WERI-Rb-1 (cell line): ENCODE measurements around the gene PIKFYVE.

Source experiments
- DNase-seq: peaks from one replicate; pipeline ENCODE4 v3.0.0-alpha.2; 2020
- H3K27ac ChIP-seq: fragments of 250-450 bp; sonication (Bioruptor Pico); 2 replicates; pipeline ENCODE4 v1.5.1; 2020; ENCODE audit warnings: mild to moderate bottlenecking, moderate library complexity
- H3K27me3 ChIP-seq: fragments of 250-450 bp; sonication (Bioruptor Pico); 2 replicates; pipeline ENCODE4 v1.5.1; 2021; ENCODE audit warnings: mild to moderate bottlenecking, low read depth, moderate library complexity; ENCODE audit not compliant: insufficient read depth, severe bottlenecking
- H3K36me3 ChIP-seq: fragments of 250-450 bp; sonication (Bioruptor Pico); 2 replicates; pipeline ENCODE4 v1.5.1; 2020; ENCODE audit warnings: mild to moderate bottlenecking, moderate library complexity
- H3K4me3 ChIP-seq: 2 replicates; pipeline ENCODE4 v1.5.1; 2011; ENCODE audit warnings: low read depth, mild to moderate bottlenecking, control low read depth, low read length
- H3K9me3 ChIP-seq: fragments of 250-450 bp; sonication (Bioruptor Pico); 2 replicates; pipeline ENCODE4 v1.5.1; 2021; ENCODE audit warnings: mild to moderate bottlenecking, moderate library complexity; ENCODE audit not compliant: severe bottlenecking
- TF ChIP-seq, protein P1 (sequence below): IDR thresholded peaks from 2 replicates; pipeline ENCODE4 v1.5.1; 2011; ENCODE audit warnings: low read depth, mild to moderate bottlenecking, control low read depth, inconsistent platforms, low read length

Gene PIKFYVE

DNA sequence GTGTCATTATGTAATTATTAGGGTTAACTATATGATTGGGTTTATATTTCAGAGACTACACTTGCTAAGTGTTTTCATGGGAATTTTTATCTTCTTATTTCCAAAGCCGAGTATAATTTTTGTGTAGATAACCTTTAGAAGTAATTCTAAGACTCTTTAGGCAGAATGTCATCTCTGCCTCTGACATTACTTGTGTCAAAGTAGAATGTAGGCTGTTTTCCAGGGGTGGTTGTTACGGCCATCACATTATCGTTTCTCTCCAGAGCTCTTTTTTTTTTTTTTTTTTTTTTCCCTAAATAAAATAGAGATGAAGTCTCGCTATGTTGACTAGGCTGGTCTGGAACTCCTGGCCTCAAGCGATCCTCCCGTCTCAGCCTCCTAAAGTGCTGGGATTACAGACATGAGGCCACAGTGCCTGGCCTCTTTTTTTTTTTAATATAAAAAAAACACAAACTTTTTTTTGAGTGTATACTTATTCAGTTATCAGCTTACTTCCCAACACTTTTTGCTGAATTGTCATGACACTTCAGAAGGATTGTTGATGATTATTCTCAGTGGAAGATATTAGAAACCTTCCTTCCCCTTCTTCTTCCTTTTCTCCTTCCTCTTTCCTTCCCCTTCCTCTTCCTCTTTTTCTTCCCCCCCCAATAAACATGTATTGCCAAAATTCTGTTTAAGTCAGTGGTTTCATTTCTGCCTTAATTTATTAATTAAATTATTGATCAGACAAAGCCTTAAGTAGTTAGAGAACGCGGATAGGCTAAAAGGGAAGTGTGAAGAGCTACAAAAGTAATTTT, 2.3 kb downstream of the PIKFYVE start:
- Histone ChIP-seq H3K36me3 (peaks cover 11% of the 10 kb centered on the region), H3K27ac (no peak overlapping the region), H3K27me3 (no peaks in the 10 kb centered on the region), H3K9me3 (no peaks in the 10 kb centered on the region), H3K4me3 (no peak overlapping the region)
- TF ChIP-seq, protein P1, sequence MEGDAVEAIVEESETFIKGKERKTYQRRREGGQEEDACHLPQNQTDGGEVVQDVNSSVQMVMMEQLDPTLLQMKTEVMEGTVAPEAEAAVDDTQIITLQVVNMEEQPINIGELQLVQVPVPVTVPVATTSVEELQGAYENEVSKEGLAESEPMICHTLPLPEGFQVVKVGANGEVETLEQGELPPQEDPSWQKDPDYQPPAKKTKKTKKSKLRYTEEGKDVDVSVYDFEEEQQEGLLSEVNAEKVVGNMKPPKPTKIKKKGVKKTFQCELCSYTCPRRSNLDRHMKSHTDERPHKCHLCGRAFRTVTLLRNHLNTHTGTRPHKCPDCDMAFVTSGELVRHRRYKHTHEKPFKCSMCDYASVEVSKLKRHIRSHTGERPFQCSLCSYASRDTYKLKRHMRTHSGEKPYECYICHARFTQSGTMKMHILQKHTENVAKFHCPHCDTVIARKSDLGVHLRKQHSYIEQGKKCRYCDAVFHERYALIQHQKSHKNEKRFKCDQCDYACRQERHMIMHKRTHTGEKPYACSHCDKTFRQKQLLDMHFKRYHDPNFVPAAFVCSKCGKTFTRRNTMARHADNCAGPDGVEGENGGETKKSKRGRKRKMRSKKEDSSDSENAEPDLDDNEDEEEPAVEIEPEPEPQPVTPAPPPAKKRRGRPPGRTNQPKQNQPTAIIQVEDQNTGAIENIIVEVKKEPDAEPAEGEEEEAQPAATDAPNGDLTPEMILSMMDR: no peak
- DNase-seq: no peak

DNA sequence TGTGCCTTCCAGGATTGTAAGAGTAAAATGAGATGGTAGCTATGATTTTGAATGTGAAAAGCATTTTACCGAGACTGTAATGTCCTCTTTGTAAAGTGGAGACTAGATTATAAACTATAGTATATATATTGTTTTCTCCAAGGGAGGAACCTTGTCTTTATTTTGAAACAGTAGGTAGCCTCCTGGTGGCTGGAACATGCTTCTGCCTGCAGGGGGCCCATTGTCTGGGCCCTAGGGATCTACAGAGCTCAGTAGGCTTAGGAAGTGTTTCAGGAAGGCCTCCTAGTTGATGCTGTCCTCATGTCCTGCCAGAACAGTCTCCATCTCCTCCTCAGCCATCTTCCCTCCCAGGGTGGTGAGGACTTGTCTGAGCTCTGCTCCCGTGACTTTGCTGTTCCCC, 3.0 kb downstream of the PIKFYVE start:
- Histone ChIP-seq H3K4me3 (no peak overlapping the region), H3K27me3 (no peaks in the 10 kb centered on the region), H3K27ac (no peak overlapping the region), H3K36me3 (peaks cover 18% of the 10 kb centered on the region), H3K9me3 (no peaks in the 10 kb centered on the region)
- TF ChIP-seq, protein P1: 0 out of 2 replicates have a peak, but pooled peaks have one; percentile 14
- DNase-seq: no peak

DNA sequence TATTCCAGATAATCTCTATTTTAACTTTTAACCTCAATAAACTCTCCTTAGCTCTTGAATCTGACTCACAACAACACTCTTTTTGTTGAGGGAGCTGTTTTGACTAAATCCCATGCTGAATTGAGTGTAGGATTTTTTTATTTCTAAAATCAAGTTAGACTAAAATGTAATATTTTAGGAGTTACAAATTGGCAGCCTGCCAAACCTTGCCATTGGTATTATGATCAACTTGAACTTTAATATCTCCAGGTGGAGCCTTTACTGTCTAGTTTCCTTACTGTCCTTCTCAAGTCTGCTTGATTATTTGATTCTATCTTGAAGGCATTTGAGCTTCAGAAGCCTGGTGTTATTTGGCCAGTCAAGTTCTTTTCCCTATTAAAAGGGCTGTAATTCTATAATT, 8.7 kb downstream of the PIKFYVE start:
- DNase-seq: no peak
- Histone ChIP-seq H3K27me3 (no peaks in the 10 kb centered on the region), H3K9me3 (no peaks in the 10 kb centered on the region), H3K27ac (no peak overlapping the region), H3K4me3 (no peak overlapping the region), H3K36me3 (peaks cover 66% of the 10 kb centered on the region)
- TF ChIP-seq, protein P1: no peak

DNA sequence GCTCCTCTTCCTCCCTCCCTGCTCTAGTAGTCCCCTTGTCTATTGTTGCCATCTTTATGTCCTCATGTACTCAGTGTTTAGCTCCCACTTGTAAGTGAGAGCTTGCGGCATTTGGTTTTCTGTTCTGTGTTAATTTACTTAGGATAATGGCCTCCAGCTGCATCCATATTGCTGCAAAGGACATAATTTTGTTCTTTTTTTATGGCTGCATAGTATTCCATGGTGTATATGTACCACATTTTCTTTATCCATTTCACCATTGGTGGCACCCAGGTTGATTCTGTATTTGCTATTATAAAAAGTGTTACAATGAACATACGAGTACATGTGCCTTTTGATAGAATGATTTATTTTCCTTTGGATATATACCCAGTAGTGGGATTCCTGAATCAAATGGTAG, 12.5 kb downstream of the PIKFYVE start:
- H3K4me3 ChIP-seq: no peak overlapping the region
- no peaks in the 10 kb centered on the region for H3K27me3 ChIP-seq
- H3K27ac ChIP-seq: no peak overlapping the region
- DNase-seq: no peak
- H3K9me3 ChIP-seq: no peaks in the 10 kb centered on the region
- TF ChIP-seq, protein P1: no peak
- H3K36me3 ChIP-seq: peaks cover 79% of the 10 kb centered on the region

DNA sequence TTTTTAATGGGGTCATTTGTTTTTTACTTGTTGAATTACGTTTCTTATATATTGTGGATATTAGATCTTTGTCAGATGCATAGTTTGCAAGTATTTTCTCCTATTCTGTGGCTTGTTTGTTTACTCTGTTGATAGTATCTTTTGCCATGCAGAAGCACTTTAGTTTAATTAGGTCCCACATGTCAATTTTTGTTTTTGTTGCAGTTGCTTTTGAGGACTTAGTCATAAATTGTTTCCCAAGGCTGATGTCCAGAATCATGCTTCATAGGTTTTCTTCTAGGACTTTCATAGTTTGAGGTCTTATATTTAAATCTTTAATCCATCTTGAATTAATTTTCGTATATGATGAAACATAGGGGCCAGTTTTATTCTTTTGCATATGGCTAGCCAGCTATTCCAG, 13.2 kb downstream of the PIKFYVE start:
- no peak for DNase-seq
- Histone ChIP-seq H3K27me3 (no peaks in the 10 kb centered on the region), H3K36me3 (peaks cover 75% of the 10 kb centered on the region), H3K27ac (no peak overlapping the region), H3K9me3 (no peaks in the 10 kb centered on the region), H3K4me3 (no peak overlapping the region)
- TF ChIP-seq, protein P1: no peak

DNA sequence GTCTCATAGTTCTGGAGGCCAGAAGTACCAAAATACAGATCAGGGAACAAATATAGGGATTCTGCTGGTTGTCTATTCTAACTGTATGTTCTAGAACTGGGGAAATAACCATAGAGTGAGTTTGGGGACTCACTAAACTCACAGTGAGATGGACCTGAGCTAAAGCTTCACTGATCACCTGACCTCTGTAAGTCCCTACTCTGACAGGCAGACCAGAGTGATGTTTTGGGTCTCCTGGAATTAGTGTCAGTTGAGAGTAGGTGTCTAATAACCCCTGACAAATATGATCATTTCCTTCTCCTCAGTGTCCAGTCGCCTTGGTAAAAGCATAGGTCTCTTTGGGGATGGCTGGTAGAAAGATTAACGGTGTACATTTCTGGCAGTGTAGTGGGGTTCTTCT, 14.2 kb downstream of the PIKFYVE start:
- Histone ChIP-seq H3K27me3 (no peaks in the 10 kb centered on the region), H3K4me3 (no peak overlapping the region), H3K9me3 (no peaks in the 10 kb centered on the region), H3K27ac (no peak overlapping the region), H3K36me3 (peaks cover 72% of the 10 kb centered on the region)
- TF ChIP-seq, protein P1: no peak
- no peak for DNase-seq
